ENCODE data around the gene GARIN1A. TPM values are rescaled to one million over a fixed set of nuclear protein-coding genes. Genes with fewer than 3 reads are reported as not detected.

The GARIN1A gene
- total and polyA plus RNA-seq, 2 of the 8 experiments (the other 6 are each of a cell fraction or from before 2014, with no cell fraction given), result 0.34 TPM; not detected in 1

DNA sequence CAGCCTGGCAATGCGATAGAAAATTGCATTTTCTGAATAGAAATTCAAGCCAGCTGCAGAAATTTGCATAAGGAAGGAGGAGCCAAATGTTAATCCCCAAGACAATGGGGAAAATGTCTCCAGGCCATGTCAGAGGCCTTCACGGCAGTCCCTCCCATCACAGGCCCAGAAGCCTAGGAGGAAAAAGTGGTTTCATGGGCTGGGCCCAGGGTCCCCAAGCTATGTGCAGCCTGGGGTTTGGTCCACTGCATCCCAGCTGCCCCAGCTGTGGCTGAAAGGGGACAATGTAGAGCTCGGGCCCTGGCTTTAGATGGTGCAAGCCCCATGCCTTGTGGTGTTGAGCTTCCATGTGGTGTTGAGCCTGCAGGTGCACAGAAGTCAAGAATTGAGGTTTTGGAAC, 10.0 kb upstream of the GARIN1A start:
- no peak overlapping the region for H3K4ac ChIP-seq (replicated peaks; ENCODE audit: insufficient read length, low read depth, low read length)
- FAIRE-seq (no peak), DNase-seq (ENCODE audit: low read depth in 1 of 2, low spot score in 2 of 2) (no peak)
- CTCF ChIA-PET (ENCODE audit: partially characterized antibody), result interaction anchor here (0.7 to 1.5 kb wide), 4 partner anchors 12 to 220 kb away, joined by 3 read pairs; no protein-coding TSS in a partner anchor
- H3K18ac ChIP-seq (ENCODE audit: extremely low read depth, low read length), result no peak overlapping the region
- no peaks in the 10 kb centered on the region for H3K4me1 ChIP-seq (replicated peaks in 1 of 4; ENCODE audit: control insufficient read depth in 3 of 4, insufficient read depth in 4 of 4, low read length in 3 of 4)
- H3K23me2 ChIP-seq (ENCODE audit: low read depth, low read length), result no peaks in the 10 kb centered on the region
- H3K23ac ChIP-seq (ENCODE audit: insufficient read length), result no peak overlapping the region
- H3K14ac ChIP-seq (ENCODE audit: insufficient read length), result no peak overlapping the region
- 93% methylated on average over 3 of the region's 3 CpGs; no CpG with 5 or more reads in 1 of the 2 experiments for WGBS, 2 experiments (ENCODE audit: extremely low coverage in 1 of 2, insufficient coverage in 1 of 2, insufficient read length in 1 of 2, insufficient replicate concordance in 2 of 2, low coverage in 1 of 2, low lambda C conversion rate in 2 of 2, missing lambda C conversion rate in 1 of 2)
- peaks cover 11 to 15% of the 10 kb centered on the region in 2 experiments for H3K9me3 ChIP-seq (ENCODE audit: insufficient read depth in 2 of 2, low read depth in 1 of 2, low read length in 1 of 2)
- H2BK120ac ChIP-seq (replicated peaks; ENCODE audit: low read depth, low read length), result no peak overlapping the region
- H3K9ac ChIP-seq (replicated peaks in 1 of 4; ENCODE audit: extremely low read depth in 1 of 4, low read depth in 3 of 4, low read length in 3 of 4), result no peak overlapping the region
- POLR2A ChIA-PET (ENCODE audit: partially characterized antibody), result interaction anchor here (1.5 kb wide), 1 partner anchor 10 kb away, joined by 4 read pairs; the partner anchor contains the start of gene GARIN1A
- H2BK12ac ChIP-seq (ENCODE audit: low read depth, low read length), result no peak overlapping the region
- no peak overlapping the region for H4K91ac ChIP-seq (replicated peaks; ENCODE audit: insufficient read length, low read length)
- no peaks in the 10 kb centered on the region for H4K20me1 ChIP-seq (replicated peaks in 1 of 2; ENCODE audit: control insufficient read depth in 1 of 2, insufficient read depth in 2 of 2, low read length in 2 of 2)
- no peak overlapping the region for H2AK5ac ChIP-seq (ENCODE audit: low read depth, low read length)
- H2BK5ac ChIP-seq (ENCODE audit: low read depth, low read length), result no peak overlapping the region
- no peaks in the 10 kb centered on the region for H3K79me1 ChIP-seq (ENCODE audit: low read depth, low read length)
- no peak overlapping the region for H3K4me2 ChIP-seq (ENCODE audit: insufficient read depth in 1 of 2, low read depth in 2 of 2, low read length in 2 of 2)
- H3K27ac ChIP-seq (ENCODE audit: low read depth, low read length), result no peak overlapping the region
- no peak overlapping the region for H3K56ac ChIP-seq (replicated peaks; ENCODE audit: insufficient read length, low read depth, low read length)
- H4K5ac ChIP-seq (ENCODE audit: insufficient read length, low read depth, low read length), result no peak overlapping the region
- H2BK15ac ChIP-seq (ENCODE audit: low read length), result no peak overlapping the region
- peaks cover 0 to 3% (median 0%) of the 10 kb centered on the region in 4 experiments; a peak in 1 of 8 replicates for H3K36me3 ChIP-seq (ENCODE audit: control insufficient read depth in 2 of 4, insufficient read depth in 4 of 4, low read length in 3 of 4)
- H3K79me2 ChIP-seq (ENCODE audit: control insufficient read depth in 1 of 2, insufficient read depth in 2 of 2, low read length in 2 of 2), result no peaks in the 10 kb centered on the region
- H3K27me3 ChIP-seq (replicated peaks in 1 of 4; ENCODE audit: control insufficient read depth in 3 of 4, extremely low read depth in 1 of 4, insufficient read depth in 3 of 4, low read length in 3 of 4), result no peaks in the 10 kb centered on the region
- H3K4me3 ChIP-seq (ENCODE audit: extremely low read depth in 1 of 4, insufficient read depth in 2 of 4, low read depth in 3 of 4, low read length in 4 of 4), result no peak overlapping the region
- no peak overlapping the region for H2AFZ ChIP-seq (ENCODE audit: low read length)
- H4K8ac ChIP-seq (ENCODE audit: extremely low read depth, insufficient read depth, low read length), result no peak overlapping the region
- no peak overlapping the region for H2BK20ac ChIP-seq (ENCODE audit: low read length)
- no peak for TF ChIP-seq EP300 (IDR thresholded peaks at IDR 0.05; ENCODE audit: borderline replicate concordance in 1 of 2, low read depth in 2 of 2, low read length in 2 of 2)
- no peak for TF ChIP-seq CBX8 (IDR thresholded peaks at IDR 0.05; ENCODE audit: borderline replicate concordance, low read depth, low read length)
- no peak for TF ChIP-seq ZNF274 (IDR thresholded peaks at IDR 0.05; ENCODE audit: borderline replicate concordance, extremely low read depth, low read length)
- no peak for TF ChIP-seq RBBP5 (IDR thresholded peaks at IDR 0.05; ENCODE audit: borderline replicate concordance, low read depth, low read length)
- TF ChIP-seq KDM1A (IDR thresholded peaks at IDR 0.05; ENCODE audit: borderline replicate concordance, low read length), result no peak

All from H1 (cell line).